Panc1 (cell line): ENCODE results near the gene TMEM222. TPM values are rescaled to one million over a fixed set of nuclear protein-coding genes. Genes with fewer than 3 reads are reported as not detected.

ENCODE experiments used
- ATAC-seq: fragments of 200-7000 bp; cut with Tn5 transposase; 2 replicates; pipeline ENCODE4 v1.9.1; 2020; ENCODE audit warnings: mild to moderate bottlenecking, moderate library complexity
- BruUV-seq: library from RNA; stranded (reverse); fragments of 400-500 nt; replicated peaks from 2 replicates; lab custom pipeline; 2021; lab: Mats Ljungman, UMichigan
- CTCF ChIA-PET: fragments of 300-600 bp; sonication (Branson Sonifier 250); formaldehyde crosslinking; loops from one replicate; lab custom pipeline; 2022; ENCODE audit warnings: antibody characterized with exemption; lab: Charles Lee
- POLR2A ChIA-PET: fragments of 300-600 bp; sonication (Branson Sonifier 250); formaldehyde crosslinking; loops from one replicate; lab custom pipeline; 2022; ENCODE audit warnings: antibody characterized with exemption; lab: Charles Lee
- DNase-seq: peaks from one replicate; pipeline ENCODE4 v3.0.0-alpha.2; 2010; ENCODE audit warnings: low read depth, low spot score
- H3K27ac ChIP-seq: 2 replicates; pipeline ENCODE4 v1.5.1; 2011; ENCODE audit warnings: mild to moderate bottlenecking, low read length, inconsistent platforms
- H3K27me3 ChIP-seq: fragments of 200-500 bp; sonication (Bioruptor generic); 2 replicates; pipeline ENCODE4 v1.6.0; 2014; ENCODE audit warnings: low read length, inconsistent platforms; ENCODE audit not compliant: control insufficient read depth, insufficient read depth
- H3K36me3 ChIP-seq: fragments of 200-500 bp; sonication (Bioruptor generic); 2 replicates; pipeline ENCODE4 v1.5.1; 2014; ENCODE audit warnings: inconsistent platforms, mild to moderate bottlenecking, low read length, moderate library complexity; ENCODE audit not compliant: control insufficient read depth, insufficient read depth
- H3K4me1 ChIP-seq: 2 replicates; pipeline ENCODE4 v1.5.1; 2011; ENCODE audit warnings: inconsistent platforms, mild to moderate bottlenecking, low read length, moderate library complexity; ENCODE audit not compliant: control insufficient read depth, insufficient read depth
- H3K4me3 ChIP-seq, 2 experiments: 2 replicates each; pipeline ENCODE4 v1.5.1; 2011 to 2012; ENCODE audit warnings: low read depth in 2 of 2, low read length in 2 of 2, mild to moderate bottlenecking in 2 of 2, inconsistent platforms in 1 of 2, moderate library complexity in 1 of 2
- H3K9me3 ChIP-seq: fragments of 200-500 bp; sonication (Bioruptor generic); 2 replicates; pipeline ENCODE4 v1.5.1; 2014; ENCODE audit warnings: low read depth, mild to moderate bottlenecking, inconsistent platforms, low read length, moderate library complexity; ENCODE audit not compliant: control insufficient read depth, insufficient read depth
- POLR2AphosphoS5 ChIP-seq: IDR thresholded peaks from 2 replicates; pipeline ENCODE4 v1.6.1; 2012; ENCODE audit warnings: mild to moderate bottlenecking, low read depth, low read length, moderate library complexity
- SIN3A ChIP-seq: IDR thresholded peaks from 2 replicates; pipeline ENCODE4 v1.6.1; 2012; ENCODE audit warnings: low read depth, mild to moderate bottlenecking, low read length, moderate library complexity, borderline replicate concordance; ENCODE audit not compliant: insufficient read depth
- TCF7L2 ChIP-seq: IDR thresholded peaks from 2 replicates; pipeline ENCODE4 v1.6.1; 2011; ENCODE audit warnings: mild to moderate bottlenecking, low read depth, low read length, inconsistent platforms
- in situ Hi-C: cut with HindIII; loops from 2 replicates; pipeline ENCODE4 v1.10.0; 2016; ENCODE audit warnings: low sequenced_read_pairs, low pct_unique_long_range_greater_than_20kb
- intact Hi-C: fragments of 100-400 bp; cut with micrococcal nuclease; formaldehyde crosslinking; loops from one replicate; pipeline ENCODE4 v1.10.0; 2022; ENCODE audit not compliant: unreplicated experiment
- total RNA-seq: library from RNA; stranded (reverse); gene quantifications from one replicate; pipeline ENCODE4 v1.2.1, GENCODE V29; 2021; ENCODE audit not compliant: unreplicated experiment
- TF ChIP-seq, protein P1 (sequence below), 2 experiments: IDR thresholded peaks; 2 replicates each; pipeline ENCODE4 v1.6.1; 2011 to 2012; ENCODE audit warnings: low read depth in 2 of 2, control low read depth in 1 of 2, low read length in 1 of 2, mild to moderate bottlenecking in 1 of 2, moderate library complexity in 1 of 2; ENCODE audit not compliant: insufficient read depth in 1 of 2
- TF ChIP-seq, protein P2 (sequence below): fragments of 450-650 bp; IDR thresholded peaks from 2 replicates; pipeline ENCODE4 v1.5.1; 2017; ENCODE audit warnings: mild to moderate bottlenecking

TMEM222 gene
- total RNA-seq, 1 experiment from 2014 or later = 55.3 TPM

DNA sequence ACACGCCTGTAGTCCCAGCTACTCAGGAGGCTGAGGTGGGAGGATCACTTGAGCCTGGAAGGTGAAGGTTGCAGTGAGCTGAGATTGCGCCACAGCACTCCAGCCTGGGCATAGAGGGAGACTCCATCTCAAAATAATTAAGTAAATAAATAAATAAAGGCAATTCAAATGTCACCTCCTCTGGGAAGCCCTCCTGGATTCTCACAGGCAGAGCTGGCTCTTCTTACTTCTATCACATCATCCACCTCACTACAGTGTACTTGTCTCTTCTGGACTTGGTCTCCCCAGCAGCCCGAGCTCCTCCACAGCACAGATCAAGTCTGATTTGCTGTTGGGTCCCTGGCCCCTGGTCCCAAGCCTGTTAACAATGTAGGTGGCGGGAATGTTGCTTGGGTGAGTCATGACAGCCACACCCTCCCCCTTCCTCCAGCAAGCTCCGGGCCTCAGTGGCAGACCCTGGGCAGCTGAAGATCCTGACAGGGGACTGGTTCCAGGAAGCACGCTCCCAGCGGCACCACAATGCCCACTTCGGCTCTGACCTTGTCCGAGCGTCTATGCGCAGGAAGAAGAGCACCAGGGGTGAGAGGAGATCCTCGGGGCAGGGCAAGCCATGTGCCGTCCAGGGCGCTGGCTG is 25.1 kb downstream of the TMEM222 start:
- in situ Hi-C loops = no loop called here
- H3K4me3 ChIP-seq = no peak overlapping the region
- intact Hi-C loops = no loop called here
- no peaks in the 10 kb centered on the region for H3K9me3 ChIP-seq
- ATAC-seq = no peak
- TF ChIP-seq, protein P1, sequence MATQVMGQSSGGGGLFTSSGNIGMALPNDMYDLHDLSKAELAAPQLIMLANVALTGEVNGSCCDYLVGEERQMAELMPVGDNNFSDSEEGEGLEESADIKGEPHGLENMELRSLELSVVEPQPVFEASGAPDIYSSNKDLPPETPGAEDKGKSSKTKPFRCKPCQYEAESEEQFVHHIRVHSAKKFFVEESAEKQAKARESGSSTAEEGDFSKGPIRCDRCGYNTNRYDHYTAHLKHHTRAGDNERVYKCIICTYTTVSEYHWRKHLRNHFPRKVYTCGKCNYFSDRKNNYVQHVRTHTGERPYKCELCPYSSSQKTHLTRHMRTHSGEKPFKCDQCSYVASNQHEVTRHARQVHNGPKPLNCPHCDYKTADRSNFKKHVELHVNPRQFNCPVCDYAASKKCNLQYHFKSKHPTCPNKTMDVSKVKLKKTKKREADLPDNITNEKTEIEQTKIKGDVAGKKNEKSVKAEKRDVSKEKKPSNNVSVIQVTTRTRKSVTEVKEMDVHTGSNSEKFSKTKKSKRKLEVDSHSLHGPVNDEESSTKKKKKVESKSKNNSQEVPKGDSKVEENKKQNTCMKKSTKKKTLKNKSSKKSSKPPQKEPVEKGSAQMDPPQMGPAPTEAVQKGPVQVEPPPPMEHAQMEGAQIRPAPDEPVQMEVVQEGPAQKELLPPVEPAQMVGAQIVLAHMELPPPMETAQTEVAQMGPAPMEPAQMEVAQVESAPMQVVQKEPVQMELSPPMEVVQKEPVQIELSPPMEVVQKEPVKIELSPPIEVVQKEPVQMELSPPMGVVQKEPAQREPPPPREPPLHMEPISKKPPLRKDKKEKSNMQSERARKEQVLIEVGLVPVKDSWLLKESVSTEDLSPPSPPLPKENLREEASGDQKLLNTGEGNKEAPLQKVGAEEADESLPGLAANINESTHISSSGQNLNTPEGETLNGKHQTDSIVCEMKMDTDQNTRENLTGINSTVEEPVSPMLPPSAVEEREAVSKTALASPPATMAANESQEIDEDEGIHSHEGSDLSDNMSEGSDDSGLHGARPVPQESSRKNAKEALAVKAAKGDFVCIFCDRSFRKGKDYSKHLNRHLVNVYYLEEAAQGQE (IDR thresholded peaks at IDR 0.05; ENCODE audit: insufficient read depth in 1 of 2, low read depth in 2 of 2, low read length in 1 of 2) = no peak
- TF ChIP-seq, protein P2, sequence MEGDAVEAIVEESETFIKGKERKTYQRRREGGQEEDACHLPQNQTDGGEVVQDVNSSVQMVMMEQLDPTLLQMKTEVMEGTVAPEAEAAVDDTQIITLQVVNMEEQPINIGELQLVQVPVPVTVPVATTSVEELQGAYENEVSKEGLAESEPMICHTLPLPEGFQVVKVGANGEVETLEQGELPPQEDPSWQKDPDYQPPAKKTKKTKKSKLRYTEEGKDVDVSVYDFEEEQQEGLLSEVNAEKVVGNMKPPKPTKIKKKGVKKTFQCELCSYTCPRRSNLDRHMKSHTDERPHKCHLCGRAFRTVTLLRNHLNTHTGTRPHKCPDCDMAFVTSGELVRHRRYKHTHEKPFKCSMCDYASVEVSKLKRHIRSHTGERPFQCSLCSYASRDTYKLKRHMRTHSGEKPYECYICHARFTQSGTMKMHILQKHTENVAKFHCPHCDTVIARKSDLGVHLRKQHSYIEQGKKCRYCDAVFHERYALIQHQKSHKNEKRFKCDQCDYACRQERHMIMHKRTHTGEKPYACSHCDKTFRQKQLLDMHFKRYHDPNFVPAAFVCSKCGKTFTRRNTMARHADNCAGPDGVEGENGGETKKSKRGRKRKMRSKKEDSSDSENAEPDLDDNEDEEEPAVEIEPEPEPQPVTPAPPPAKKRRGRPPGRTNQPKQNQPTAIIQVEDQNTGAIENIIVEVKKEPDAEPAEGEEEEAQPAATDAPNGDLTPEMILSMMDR = no peak
- TF ChIP-seq TCF7L2 = no peak
- no peak for TF ChIP-seq POLR2AphosphoS5
- no peak for TF ChIP-seq SIN3A
- no peaks in the 10 kb centered on the region for H3K36me3 ChIP-seq
- no TSS peak for BruUV-seq
- POLR2A ChIA-PET = no interaction called here
- DNase-seq = no peak
- peaks cover 25% of the 10 kb centered on the region for H3K4me1 ChIP-seq
- H3K27ac ChIP-seq = no peak overlapping the region
- H3K27me3 ChIP-seq = no peaks in the 10 kb centered on the region
- CTCF ChIA-PET = no interaction called here

DNA sequence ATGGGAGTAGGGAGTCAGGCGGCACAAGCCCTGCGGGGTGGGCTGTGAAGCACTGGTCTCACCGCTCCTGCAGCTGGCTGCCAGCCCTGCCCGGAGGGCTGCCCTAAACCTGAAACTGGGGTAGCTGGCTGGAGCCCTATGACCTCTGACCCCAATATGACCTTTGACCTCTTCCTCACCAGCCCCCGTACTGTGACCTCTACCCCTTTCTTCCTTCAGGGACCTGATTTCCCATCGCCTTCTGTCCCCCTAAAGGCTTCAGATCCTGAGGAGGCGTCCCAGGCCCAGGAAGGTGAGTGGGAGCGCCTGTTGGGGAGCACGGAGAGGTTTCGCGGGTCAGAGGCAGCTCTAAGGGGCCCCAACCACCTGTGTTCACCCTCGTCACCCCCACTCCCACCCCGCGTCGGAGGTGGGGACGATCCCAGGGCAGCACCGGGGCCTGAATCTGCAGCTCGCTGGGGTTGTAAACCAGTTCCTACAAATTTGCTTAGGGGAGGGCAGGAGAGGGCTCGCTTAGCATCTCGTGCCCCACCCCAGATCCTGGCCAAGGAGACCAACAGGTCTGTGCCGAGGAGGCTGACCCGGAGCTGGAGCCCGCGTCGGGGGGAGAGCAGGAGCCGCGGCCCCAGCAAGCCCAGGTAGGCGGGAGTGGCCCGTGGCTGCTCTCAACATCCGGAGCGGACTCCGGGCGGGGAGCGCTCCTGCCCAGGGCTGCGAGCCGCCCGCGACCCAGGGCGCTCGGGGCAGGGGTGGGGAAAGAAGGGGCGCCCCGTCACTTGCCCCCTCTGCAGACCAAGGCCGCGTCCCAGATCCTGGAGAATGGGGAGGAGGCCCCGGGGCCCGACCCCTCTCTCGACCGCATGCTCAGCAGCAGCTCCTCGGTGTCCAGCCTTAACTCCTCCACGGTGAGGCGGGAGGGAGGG is 27.2 kb downstream of the TMEM222 start:
- in situ Hi-C loops (no loop called here), intact Hi-C loops (no loop called here)
- H3K9me3 ChIP-seq = no peaks in the 10 kb centered on the region
- DNase-seq (no peak), ATAC-seq (peak; percentile 81)
- TF ChIP-seq, protein P1 (IDR thresholded peaks at IDR 0.05; ENCODE audit: insufficient read depth in 1 of 2, low read depth in 2 of 2, low read length in 1 of 2) = no peak
- no peak for TF ChIP-seq TCF7L2
- peak; percentile 38; the same call in 1 of the 2 replicates for TF ChIP-seq POLR2AphosphoS5
- H3K27me3 ChIP-seq = no peaks in the 10 kb centered on the region
- H3K4me1 ChIP-seq = peaks cover 19% of the 10 kb centered on the region
- POLR2A ChIA-PET = interaction anchor here (0.6 kb wide), 1 partner anchor 219 kb away, joined by 3 read pairs; no protein-coding TSS in a partner anchor
- H3K27ac ChIP-seq = peak overlapping the region; percentile 83
- no peaks in the 10 kb centered on the region for H3K36me3 ChIP-seq
- no TSS peak for BruUV-seq
- H3K4me3 ChIP-seq = peak overlapping the region; percentile 46 to 59
- CTCF ChIA-PET = interaction anchor here (0.5 to 1.0 kb wide), 6 partner anchors 14 to 239 kb away, joined by 3 to 10 read pairs (median 4); no protein-coding TSS in a partner anchor
